A673 (cell line): ENCODE results near the gene MDFIC. TPM values are rescaled to one million over a fixed set of nuclear protein-coding genes. Genes with fewer than 3 reads are reported as not detected.

Experiments used
- BruUV-seq: library from RNA; stranded (reverse); fragments of 400-500 nt; replicated peaks from 2 replicates; lab custom pipeline; 2021; lab: Mats Ljungman, UMichigan
- CTCF ChIA-PET: fragments of 300-600 bp; sonication (Branson Sonifier 250); formaldehyde crosslinking; loops from one replicate; lab custom pipeline; 2022; ENCODE audit warnings: antibody characterized with exemption; lab: Charles Lee
- POLR2A ChIA-PET: fragments of 300-600 bp; sonication (Branson Sonifier 250); formaldehyde crosslinking; loops from one replicate; lab custom pipeline; 2022; ENCODE audit warnings: antibody characterized with exemption; ENCODE audit not compliant: low non-redundant PET; lab: Charles Lee
- DNase-seq: peaks from one replicate; pipeline ENCODE4 v3.0.0-alpha.2; 2015; ENCODE audit warnings: low spot score
- H3K27ac ChIP-seq: fragments of 200-600 bp; sonication (generic); 2 replicates; pipeline ENCODE4 v1.5.1; 2016; ENCODE audit warnings: mixed run types, low read depth, mild to moderate bottlenecking, mixed read lengths, antibody characterized with exemption, low read length; ENCODE audit not compliant: poor library complexity, severe bottlenecking
- H3K27me3 ChIP-seq: fragments of 200-600 bp; sonication (generic); replicated peaks from 2 replicates; pipeline ENCODE4 v1.6.1; 2017; ENCODE audit warnings: mixed run types, low read depth, mild to moderate bottlenecking, mixed read lengths, antibody characterized with exemption, low read length; ENCODE audit not compliant: insufficient read depth, poor library complexity
- H3K36me3 ChIP-seq: fragments of 200-600 bp; sonication (generic); 2 replicates; pipeline ENCODE4 v1.6.1; 2016; ENCODE audit warnings: mixed run types, mild to moderate bottlenecking, mixed read lengths, antibody characterized with exemption, low read length; ENCODE audit not compliant: insufficient read depth, poor library complexity, severe bottlenecking
- H3K4me1 ChIP-seq: fragments of 200-600 bp; sonication (generic); 2 replicates; pipeline ENCODE4 v1.6.1; 2017; ENCODE audit warnings: mixed run types, mild to moderate bottlenecking, mixed read lengths, antibody characterized with exemption, low read length; ENCODE audit not compliant: insufficient read depth, poor library complexity, severe bottlenecking
- H3K4me3 ChIP-seq: fragments of 200-600 bp; sonication (generic); 2 replicates; pipeline ENCODE4 v1.5.1; 2016; ENCODE audit warnings: low read depth, mixed run types, mild to moderate bottlenecking, mixed read lengths, low read length; ENCODE audit not compliant: poor library complexity, severe bottlenecking
- H3K9me3 ChIP-seq: fragments of 200-600 bp; sonication (generic); 2 replicates; pipeline ENCODE4 v1.6.1; 2016; ENCODE audit warnings: mixed run types, low read depth, mild to moderate bottlenecking, mixed read lengths, antibody characterized with exemption, low read length; ENCODE audit not compliant: poor library complexity, severe bottlenecking
- EZH2 ChIP-seq: fragments of 200-600 bp; sonication (generic); IDR thresholded peaks from 2 replicates; pipeline ENCODE4 v1.6.1; 2017; ENCODE audit warnings: borderline replicate concordance, low read depth, mild to moderate bottlenecking, mixed read lengths, antibody characterized with exemption, low read length; ENCODE audit not compliant: poor library complexity, severe bottlenecking
- intact Hi-C: fragments of 100-400 bp; cut with micrococcal nuclease; formaldehyde crosslinking; loops from one replicate; pipeline ENCODE4 v1.10.0; 2022; ENCODE audit not compliant: unreplicated experiment
- total RNA-seq: library from RNA; stranded (reverse); gene quantifications from 2 replicates; pipeline ENCODE4 v1.2.3, GENCODE V29; 2021
- TF ChIP-seq, protein P1 (sequence below): fragments of 300-800, 200-600 bp; sonication (generic); conservative IDR thresholded peaks from 2 replicates; pipeline ENCODE4 v1.5.1; 2017; ENCODE audit warnings: low read depth, mild to moderate bottlenecking, antibody characterized with exemption, low read length, moderate library complexity, mixed read lengths

The MDFIC gene
- total RNA-seq, 1 experiment from 2014 or later: 32.6 TPM

GRCh38 chr7:114981323-114981722 is 59.4 kb downstream of the MDFIC start:
- H3K4me3 ChIP-seq: no peak overlapping the region
- peaks cover 19% of the 10 kb centered on the region for H3K4me1 ChIP-seq
- TF ChIP-seq EZH2: no peak
- TF ChIP-seq, protein P1, sequence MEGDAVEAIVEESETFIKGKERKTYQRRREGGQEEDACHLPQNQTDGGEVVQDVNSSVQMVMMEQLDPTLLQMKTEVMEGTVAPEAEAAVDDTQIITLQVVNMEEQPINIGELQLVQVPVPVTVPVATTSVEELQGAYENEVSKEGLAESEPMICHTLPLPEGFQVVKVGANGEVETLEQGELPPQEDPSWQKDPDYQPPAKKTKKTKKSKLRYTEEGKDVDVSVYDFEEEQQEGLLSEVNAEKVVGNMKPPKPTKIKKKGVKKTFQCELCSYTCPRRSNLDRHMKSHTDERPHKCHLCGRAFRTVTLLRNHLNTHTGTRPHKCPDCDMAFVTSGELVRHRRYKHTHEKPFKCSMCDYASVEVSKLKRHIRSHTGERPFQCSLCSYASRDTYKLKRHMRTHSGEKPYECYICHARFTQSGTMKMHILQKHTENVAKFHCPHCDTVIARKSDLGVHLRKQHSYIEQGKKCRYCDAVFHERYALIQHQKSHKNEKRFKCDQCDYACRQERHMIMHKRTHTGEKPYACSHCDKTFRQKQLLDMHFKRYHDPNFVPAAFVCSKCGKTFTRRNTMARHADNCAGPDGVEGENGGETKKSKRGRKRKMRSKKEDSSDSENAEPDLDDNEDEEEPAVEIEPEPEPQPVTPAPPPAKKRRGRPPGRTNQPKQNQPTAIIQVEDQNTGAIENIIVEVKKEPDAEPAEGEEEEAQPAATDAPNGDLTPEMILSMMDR: no peak
- H3K36me3 ChIP-seq: no peaks in the 10 kb centered on the region
- no peak overlapping the region for H3K27ac ChIP-seq
- BruUV-seq: no TSS peak
- intact Hi-C loops: no loop called here
- no peaks in the 10 kb centered on the region for H3K27me3 ChIP-seq
- POLR2A ChIA-PET: no interaction called here
- DNase-seq: no peak
- H3K9me3 ChIP-seq: no peaks in the 10 kb centered on the region
- CTCF ChIA-PET: no interaction called here

DNA sequence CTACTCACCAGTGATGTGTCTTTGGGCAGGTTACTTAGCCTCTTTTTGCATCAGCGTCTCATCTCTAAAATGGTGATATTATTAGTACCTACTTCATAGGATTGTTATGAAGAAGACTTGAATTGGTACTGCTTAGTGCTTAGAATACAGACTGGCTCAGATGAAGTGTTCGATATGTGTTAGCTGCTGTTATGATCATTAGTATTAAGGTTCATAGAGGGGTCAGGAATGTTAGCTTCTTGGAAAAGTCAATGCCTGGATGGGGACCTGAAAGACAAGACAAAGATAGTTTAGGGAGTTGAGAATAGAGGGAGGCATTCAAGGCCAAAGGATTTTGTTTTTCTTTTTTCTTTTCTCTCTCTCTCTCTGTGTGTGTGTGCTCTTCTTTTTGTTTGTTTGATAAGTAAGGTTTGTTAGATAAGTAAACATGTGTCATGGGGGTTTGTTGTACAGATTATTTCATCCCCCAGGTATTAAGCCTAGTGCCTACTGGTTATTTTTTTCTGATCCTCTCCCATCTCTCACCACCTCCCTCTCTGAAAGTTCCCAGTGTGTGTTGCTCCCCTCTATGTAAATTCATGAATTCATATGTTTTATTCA is 63.3 kb downstream of the MDFIC start:
- BruUV-seq: no TSS peak
- POLR2A ChIA-PET: interaction anchor here (0.6 kb wide), 1 partner anchor 1368 kb away, joined by 8 read pairs; no protein-coding TSS in a partner anchor
- TF ChIP-seq EZH2: no peak
- TF ChIP-seq, protein P1: no peak
- H3K4me1 ChIP-seq: peaks cover 25% of the 10 kb centered on the region
- H3K4me3 ChIP-seq: no peak overlapping the region
- no peaks in the 10 kb centered on the region for H3K36me3 ChIP-seq
- CTCF ChIA-PET: no interaction called here
- no peaks in the 10 kb centered on the region for H3K27me3 ChIP-seq
- intact Hi-C loops: no loop called here
- H3K27ac ChIP-seq: no peak overlapping the region
- H3K9me3 ChIP-seq: no peaks in the 10 kb centered on the region
- no peak for DNase-seq

DNA sequence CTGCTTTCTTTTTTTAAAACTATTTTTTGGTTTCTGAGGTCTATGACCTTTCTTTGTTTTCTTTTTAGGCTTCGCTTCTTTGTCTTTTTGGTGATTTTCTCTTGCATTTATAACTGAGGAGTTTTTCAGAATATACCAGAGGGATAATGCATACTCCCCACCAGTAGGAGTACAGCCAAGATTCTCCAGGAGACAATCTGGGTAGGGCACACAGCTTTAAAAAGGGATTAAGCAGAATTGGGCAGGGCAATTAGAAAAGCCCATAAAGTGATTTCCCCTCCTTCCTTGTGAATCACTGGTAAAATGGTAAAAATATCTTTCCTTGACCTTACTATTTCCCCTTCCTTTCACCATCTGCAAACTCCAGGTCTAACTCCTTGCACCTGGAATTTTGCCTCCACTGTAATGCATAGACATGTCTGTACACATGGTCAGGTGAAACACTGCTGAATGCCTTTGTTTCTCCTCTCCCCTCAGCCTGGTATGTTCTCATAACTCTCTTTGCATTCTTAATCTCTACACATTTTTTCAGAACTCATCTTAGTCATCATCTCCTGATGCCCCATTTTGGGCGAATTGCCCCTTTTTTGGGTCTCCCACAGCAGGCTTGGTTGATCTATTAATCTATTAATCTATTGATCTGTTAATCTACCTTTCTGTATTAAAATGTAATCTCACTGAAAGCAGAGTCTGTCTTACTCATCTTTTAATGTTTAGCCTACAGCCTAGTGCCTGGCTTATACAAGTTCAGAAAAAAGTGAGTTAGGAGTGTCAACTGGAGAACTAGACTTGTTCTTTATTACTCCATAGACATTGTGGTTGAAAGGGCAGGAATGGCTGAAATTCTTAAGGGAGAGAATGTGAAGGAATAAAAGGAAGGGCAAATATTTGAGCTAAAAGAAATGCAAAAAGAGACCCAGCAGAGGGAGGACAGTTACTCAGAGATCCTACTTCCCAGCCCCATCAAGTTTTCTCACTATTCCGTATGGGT is 64.6 kb downstream of the MDFIC start:
- Histone ChIP-seq H3K27ac (no peak overlapping the region), H3K27me3 (no peaks in the 10 kb centered on the region), H3K4me1 (peaks cover 25% of the 10 kb centered on the region), H3K9me3 (no peaks in the 10 kb centered on the region), H3K36me3 (no peaks in the 10 kb centered on the region), H3K4me3 (no peak overlapping the region)
- CTCF ChIA-PET: no interaction called here
- DNase-seq: peak; percentile 84
- BruUV-seq: no TSS peak
- POLR2A ChIA-PET: interaction anchor here (0.6 kb wide), 1 partner anchor 1369 kb away, joined by 8 read pairs; no protein-coding TSS in a partner anchor
- intact Hi-C loops: no loop called here
- TF ChIP-seq, protein P1: peak; percentile 46
- TF ChIP-seq EZH2: no peak
